ENCODE results near the gene BMP2K. TPM values are rescaled to one million over a fixed set of nuclear protein-coding genes. Genes with fewer than 3 reads are reported as not detected.

The BMP2K gene
- 10 to 100 TPM; 17.0 to 18.8 TPM for total RNA-seq
- 1 to 10 TPM; 2.2 to 4.1 (median 2.7) TPM for polyA plus RNA-seq
- total RNA-seq, result 19.7 to 89.5 (median 52.6) reads per million in 6 experiments

GRCh38 chr4:78776079-78776728 lies at the start of gene BMP2K:
BMP2K (plus strand) TSS chr4:78776350; CDS start chr4:78776544, 194 bp downstream.
- H3K4me1 Mint-ChIP-seq, result peaks cover 8 to 20% (median 12%) of the 10 kb centered on the region in 4 donors
- H3K27me3 Mint-ChIP-seq, result no peaks in the 10 kb centered on the region
- peak within 1 kb of the TSS; percentile 91 to 98 (median 95) for H3K4me3 Mint-ChIP-seq
- H3K36me3 Mint-ChIP-seq, result no peaks in the 10 kb centered on the region
- ATAC-seq (peak; percentile 77 to 78), DNase-seq (peak; percentile 67 to 91 (median 80))
- peak within 1 kb of the TSS; percentile 93 to 98 (median 96) for H3K27ac Mint-ChIP-seq
- POLR2A ChIA-PET, result interaction anchor here (0.5 to 1.7 kb wide), 6 partner anchors 119 to 914 kb away, joined by 3 to 5 read pairs (median 4); partner anchors contain the start of genes MRPL1 and PAQR3
- no peaks in the 10 kb centered on the region for H3K9me3 Mint-ChIP-seq

- H3K4me3 Mint-ChIP-seq, result no peak overlapping the region
- ATAC-seq (no peak), DNase-seq (no peak)
- H3K27ac Mint-ChIP-seq, result no peak overlapping the region
- H3K9me3 Mint-ChIP-seq, result no peaks in the 10 kb centered on the region
- no peaks in the 10 kb centered on the region for H3K36me3 Mint-ChIP-seq
- POLR2A ChIA-PET, result no interaction called here
- H3K4me1 Mint-ChIP-seq, result peaks cover 0 to 12% (median 3%) of the 10 kb centered on the region in 4 donors
- no peaks in the 10 kb centered on the region for H3K27me3 Mint-ChIP-seq
Measured at GRCh38 chr4:78726546-78726945, 49.6 kb upstream of the BMP2K start.

DNA sequence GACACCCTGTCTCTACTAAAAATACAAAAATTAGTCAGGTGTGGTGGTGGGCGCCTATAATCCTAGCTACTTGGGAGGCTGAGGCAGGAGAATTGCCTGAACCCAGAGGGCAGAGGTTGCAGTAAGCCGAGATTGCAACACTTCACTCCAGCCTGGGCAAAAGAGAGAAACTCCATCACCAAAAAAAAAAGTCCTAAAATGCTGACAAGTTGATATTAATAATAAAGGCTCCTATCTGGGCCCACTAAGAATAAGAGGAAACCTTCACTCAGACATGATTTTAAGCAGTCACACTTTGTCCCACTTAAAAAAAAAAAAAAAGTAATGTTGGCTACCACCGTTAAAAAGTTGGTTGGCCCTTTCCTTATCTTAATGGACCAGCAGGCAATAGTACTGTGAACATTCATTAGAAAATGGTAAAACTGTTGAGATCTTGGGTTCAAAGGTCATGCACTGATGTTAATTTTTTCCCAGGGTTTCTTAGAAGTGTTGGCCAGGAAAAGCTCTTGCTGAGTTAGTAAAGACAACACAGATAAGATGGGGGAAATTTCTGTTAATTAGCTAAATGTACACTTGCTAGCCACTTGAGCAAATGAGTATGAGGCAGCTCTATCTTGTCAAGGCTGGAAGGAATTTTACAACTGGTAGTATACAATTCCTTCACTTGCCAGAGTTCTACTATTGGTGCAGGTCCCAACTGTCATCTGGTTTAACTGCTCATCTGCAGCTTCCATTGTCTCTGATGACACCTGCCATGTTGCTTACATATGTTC lies 43.6 kb upstream of the BMP2K start:
- Mint-ChIP-seq H3K36me3 (no peaks in the 10 kb centered on the region), H3K27me3 (no peaks in the 10 kb centered on the region), H3K27ac (no peak overlapping the region), H3K9me3 (no peaks in the 10 kb centered on the region), H3K4me1 (peaks cover 2 to 15% (median 6%) of the 10 kb centered on the region in 4 donors), H3K4me3 (no peak overlapping the region)
- DNase-seq (no peak), ATAC-seq (no peak)
- POLR2A ChIA-PET, result interaction anchor here (0.7 kb wide), 1 partner anchor 1804 kb away, joined by 4 read pairs; no protein-coding TSS in a partner anchor

GRCh38 chr4:78734441-78735162 lies 41.5 kb upstream of the BMP2K start:
- POLR2A ChIA-PET, result no interaction called here
- Mint-ChIP-seq H3K27ac (no peak overlapping the region), H3K36me3 (no peaks in the 10 kb centered on the region), H3K4me1 (peaks cover 2 to 17% (median 6%) of the 10 kb centered on the region in 4 donors), H3K4me3 (no peak overlapping the region), H3K27me3 (no peaks in the 10 kb centered on the region), H3K9me3 (no peaks in the 10 kb centered on the region)
- no peak for DNase-seq
- no peak for ATAC-seq

GRCh38 chr4:78735697-78736096 lies 40.5 kb upstream of the BMP2K start:
- ATAC-seq (no peak), DNase-seq (no peak)
- peaks cover 2 to 17% (median 6%) of the 10 kb centered on the region in 4 donors for H3K4me1 Mint-ChIP-seq
- H3K9me3 Mint-ChIP-seq, result no peaks in the 10 kb centered on the region
- no peak overlapping the region for H3K27ac Mint-ChIP-seq
- no peaks in the 10 kb centered on the region for H3K36me3 Mint-ChIP-seq
- POLR2A ChIA-PET, result interaction anchor here (0.6 kb wide), 1 partner anchor 38 kb away, joined by 3 read pairs; no protein-coding TSS in a partner anchor
- no peaks in the 10 kb centered on the region for H3K27me3 Mint-ChIP-seq
- no peak overlapping the region for H3K4me3 Mint-ChIP-seq

GRCh38 chr4:78737035-78737434 lies 39.1 kb upstream of the BMP2K start:
- H3K27ac Mint-ChIP-seq, result peak overlapping the region in 1 of 10 donors; percentile 51
- H3K4me1 Mint-ChIP-seq, result peaks cover 2 to 17% (median 6%) of the 10 kb centered on the region in 4 donors
- no peaks in the 10 kb centered on the region for H3K9me3 Mint-ChIP-seq
- DNase-seq (no peak), ATAC-seq (no peak)
- no peaks in the 10 kb centered on the region for H3K27me3 Mint-ChIP-seq
- no peaks in the 10 kb centered on the region for H3K36me3 Mint-ChIP-seq
- POLR2A ChIA-PET, result no interaction called here
- H3K4me3 Mint-ChIP-seq, result no peak overlapping the region

GRCh38 chr4:78737973-78738372 lies 38.2 kb upstream of the BMP2K start:
- no peak for ATAC-seq
- Mint-ChIP-seq H3K4me3 (no peak overlapping the region), H3K9me3 (no peaks in the 10 kb centered on the region), H3K27ac (no peak overlapping the region), H3K27me3 (no peaks in the 10 kb centered on the region), H3K36me3 (no peaks in the 10 kb centered on the region), H3K4me1 (peaks cover 2 to 17% (median 6%) of the 10 kb centered on the region in 4 donors)
- POLR2A ChIA-PET, result no interaction called here
- no peak for DNase-seq

DNA sequence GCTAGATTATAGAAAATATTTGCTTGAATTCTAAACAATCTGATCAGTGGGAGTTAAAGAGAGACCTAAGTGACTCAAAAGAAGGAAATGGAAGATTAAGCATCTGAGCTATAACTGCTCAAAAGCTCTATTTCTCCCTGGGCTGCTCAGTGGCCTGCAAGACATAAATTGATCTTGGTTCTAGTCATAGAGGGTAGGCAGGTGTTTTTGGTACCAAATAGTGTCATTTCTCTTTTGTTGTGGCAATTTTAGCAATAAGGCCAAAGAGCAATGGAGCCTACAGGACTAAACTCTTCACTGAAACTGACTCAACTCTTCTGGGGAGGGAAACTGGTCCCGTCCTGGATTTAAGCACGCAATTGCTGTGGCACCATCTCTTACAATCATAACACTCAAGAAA lies 33.9 kb upstream of the BMP2K start:
- Mint-ChIP-seq H3K27ac (peak overlapping the region in 1 of 10 donors; percentile 2), H3K36me3 (no peaks in the 10 kb centered on the region), H3K27me3 (peaks cover 0 to 2% (median 0%) of the 10 kb centered on the region in 5 donors), H3K4me3 (no peak overlapping the region), H3K9me3 (no peaks in the 10 kb centered on the region), H3K4me1 (peaks cover 0 to 4% (median 1%) of the 10 kb centered on the region in 4 donors)
- DNase-seq (no peak), ATAC-seq (no peak)
- POLR2A ChIA-PET, result no interaction called here

DNA sequence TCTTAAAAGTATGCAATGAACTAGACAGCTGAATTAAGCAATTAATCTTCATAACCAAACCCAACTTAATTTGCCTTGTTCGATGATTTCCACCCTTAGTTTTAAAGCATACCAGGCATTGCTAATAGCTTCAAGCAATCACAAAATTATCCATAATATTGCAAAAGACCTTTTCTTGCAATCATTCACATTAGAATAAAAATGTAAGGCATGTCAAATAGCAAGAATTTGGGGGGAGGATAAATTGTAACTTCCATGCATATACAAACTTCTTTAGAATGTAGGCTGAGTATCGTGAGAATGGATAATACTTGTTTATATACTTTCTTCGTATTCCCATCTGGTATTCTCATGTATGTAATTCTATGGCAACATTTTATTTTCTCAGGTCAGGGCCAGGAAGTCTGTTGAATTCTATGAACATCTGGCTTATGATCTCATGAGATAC lies 28.7 kb upstream of the BMP2K start:
- H3K4me1 Mint-ChIP-seq, result peaks cover 0 to 20% (median 0%) of the 10 kb centered on the region in 4 donors
- H3K27me3 Mint-ChIP-seq, result peaks cover 0 to 3% (median 0%) of the 10 kb centered on the region in 5 donors
- no peak overlapping the region for H3K4me3 Mint-ChIP-seq
- DNase-seq (no peak), ATAC-seq (no peak)
- H3K36me3 Mint-ChIP-seq, result no peaks in the 10 kb centered on the region
- POLR2A ChIA-PET, result no interaction called here
- H3K9me3 Mint-ChIP-seq, result no peaks in the 10 kb centered on the region
- H3K27ac Mint-ChIP-seq, result no peak overlapping the region

DNA sequence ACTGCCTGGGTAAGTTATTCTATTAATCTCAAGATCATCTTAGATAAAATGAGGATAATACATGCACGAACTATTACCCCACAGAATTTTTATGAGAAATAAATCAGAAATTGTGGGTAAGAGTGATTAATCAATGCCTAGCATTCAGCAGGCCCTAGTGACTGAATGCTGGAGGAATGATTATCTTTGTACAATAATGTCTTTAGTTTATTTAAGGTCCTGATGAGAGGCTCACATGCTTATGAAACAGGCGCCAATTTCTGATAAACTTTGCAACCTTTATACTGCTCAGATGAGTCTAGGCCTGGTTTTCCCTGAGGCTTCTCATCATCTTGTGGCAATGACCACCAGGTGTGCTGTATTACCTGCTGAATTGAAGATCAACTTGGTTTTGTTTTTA lies 27.8 kb upstream of the BMP2K start:
- H3K36me3 Mint-ChIP-seq, result no peaks in the 10 kb centered on the region
- peaks cover 0 to 3% (median 0%) of the 10 kb centered on the region in 5 donors for H3K27me3 Mint-ChIP-seq

DNA sequence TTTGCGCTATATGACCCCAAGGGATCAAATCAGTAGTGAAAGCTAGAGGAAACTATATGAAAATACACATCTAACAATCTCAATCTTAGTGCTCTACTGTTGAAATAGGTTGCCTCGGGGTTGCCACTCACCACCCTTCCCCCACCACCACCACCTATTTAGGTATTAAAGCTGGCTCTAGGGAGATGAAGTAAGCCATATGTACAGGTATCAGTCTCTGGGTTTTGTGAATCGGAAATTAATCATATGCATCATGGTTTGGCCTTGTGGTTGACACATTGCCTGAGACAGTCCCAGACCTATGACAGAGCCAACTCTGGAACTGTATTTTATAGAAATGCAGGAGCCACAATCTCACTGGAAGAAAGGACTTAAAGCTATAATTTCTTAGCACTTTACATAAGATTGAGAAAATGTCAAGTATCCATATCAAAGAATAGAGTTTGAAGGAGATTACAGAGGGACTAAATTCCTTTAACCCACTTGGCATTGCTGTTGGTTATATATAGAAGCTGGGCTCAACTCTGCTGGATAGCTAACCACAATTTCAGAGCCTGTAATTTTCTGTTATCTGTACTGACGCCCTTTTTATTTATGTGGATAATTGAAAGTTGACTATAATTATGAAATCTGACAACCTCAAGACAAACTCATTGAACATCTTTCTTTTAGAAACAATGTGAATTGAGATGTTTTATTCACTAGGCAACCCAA lies 26.7 kb upstream of the BMP2K start:
- ATAC-seq, result no peak
- Mint-ChIP-seq H3K9me3 (no peaks in the 10 kb centered on the region), H3K4me3 (no peak overlapping the region), H3K36me3 (no peaks in the 10 kb centered on the region), H3K4me1 (peaks cover 0 to 20% (median 0%) of the 10 kb centered on the region in 4 donors), H3K27me3 (peaks cover 0 to 3% (median 0%) of the 10 kb centered on the region in 5 donors), H3K27ac (peak overlapping the region in 2 of 10 donors; percentile 9 to 55)
- no peak for DNase-seq
- POLR2A ChIA-PET, result no interaction called here

More for the DNA sequence above, 27.8 kb upstream of the BMP2K start:
- POLR2A ChIA-PET, result no interaction called here
- ATAC-seq (no peak), DNase-seq (no peak)
- H3K4me1 Mint-ChIP-seq, result peaks cover 0 to 20% (median 0%) of the 10 kb centered on the region in 4 donors
- H3K9me3 Mint-ChIP-seq, result no peaks in the 10 kb centered on the region
- H3K27ac Mint-ChIP-seq, result no peak overlapping the region
- no peak overlapping the region for H3K4me3 Mint-ChIP-seq

All from naive thymus-derived CD8-positive, alpha-beta T cell (primary cell).